Activated CD4-positive, alpha-beta memory T cell treated with anti-CD3 and anti-CD28 coated beads, Interleukin-2, amount 10 ng/mL, durations not matched to agents 7 days and 5 days (primary cell): ENCODE measurements around the gene ZNF689. TPM values are rescaled to one million over a fixed set of nuclear protein-coding genes. Genes with fewer than 3 reads are reported as not detected.

ENCODE experiments used
- CTCF ChIA-PET: fragments of 350-600 bp; sonication (Branson Sonifier 250); formaldehyde crosslinking; loops from one replicate; lab custom pipeline; 2021; ENCODE audit warnings: antibody characterized with exemption, inconsistent platforms; lab: Charles Lee
- POLR2A ChIA-PET: fragments of 350-600 bp; sonication (Branson Sonifier 250); formaldehyde crosslinking; loops from one replicate; lab custom pipeline; 2021; ENCODE audit warnings: antibody characterized with exemption; lab: Charles Lee
- DNase-seq: peaks from one replicate; pipeline ENCODE4 v3.0.0-alpha.2; 2020
- H3K27ac Mint-ChIP-seq: one replicate; pipeline ENCODE4 v1.8.0; 2021; ENCODE audit warnings: mild to moderate bottlenecking, mixed read lengths
- H3K27me3 Mint-ChIP-seq: one replicate; pipeline ENCODE4 v1.8.0; 2021; ENCODE audit warnings: mixed read lengths
- H3K36me3 Mint-ChIP-seq: one replicate; pipeline ENCODE4 v1.8.0; 2021; ENCODE audit warnings: low read depth, mixed read lengths
- H3K4me1 Mint-ChIP-seq: one replicate; pipeline ENCODE4 v1.8.0; 2021; ENCODE audit warnings: mixed read lengths
- H3K4me3 Mint-ChIP-seq: one replicate; pipeline ENCODE4 v1.8.0; 2021; ENCODE audit warnings: mild to moderate bottlenecking, mixed read lengths
- H3K9me3 Mint-ChIP-seq: one replicate; pipeline ENCODE4 v1.8.0; 2021; ENCODE audit warnings: mixed read lengths
- total RNA-seq, 2 experiments: library from RNA; stranded (reverse); gene quantifications; one replicate each; pipeline ENCODE4 v1.2.3, GENCODE V29; 2021

ZNF689 gene
- total RNA-seq, 2 experiments from 2014 or later = 9.9 to 11.7 TPM

GRCh38 chr16:30558789-30559377, 51.3 kb downstream of the ZNF689 start:
- peak overlapping the region; percentile 86 for H3K4me3 Mint-ChIP-seq
- no peaks in the 10 kb centered on the region for H3K9me3 Mint-ChIP-seq
- H3K27me3 Mint-ChIP-seq = no peaks in the 10 kb centered on the region
- peak overlapping the region; percentile 90 for H3K27ac Mint-ChIP-seq
- ChIA-PET POLR2A (interaction anchor here (0.7 to 6.5 kb wide), 22 partner anchors 9 to 1696 kb away, joined by 3 to 189 read pairs (median 4); partner anchors contain the start of genes DCTPP1, PRR14, SEPTIN1 and ZNF688), CTCF (interaction anchor here (0.8 to 4.0 kb wide), 14 partner anchors 9 to 224 kb away, joined by 3 to 90 read pairs (median 6); partner anchors contain the start of genes DCTPP1, ZNF688, ZNF747 and ZNF785)
- H3K4me1 Mint-ChIP-seq = peaks cover 44% of the 10 kb centered on the region
- DNase-seq = no peak
- peaks cover 23% of the 10 kb centered on the region for H3K36me3 Mint-ChIP-seq

GRCh38 chr16:30557957-30558788, 52.0 kb downstream of the ZNF689 start, which contains the start of gene ZNF764:
Gene ZNF764, minus strand, starts transcription at chr16:30558374. Its CDS starts 192 bp downstream, at chr16:30558182.
- DNase-seq = peak; percentile 99
- ChIA-PET POLR2A (interaction anchor here (0.7 to 6.5 kb wide), 35 partner anchors 8 to 1696 kb away, joined by 3 to 189 read pairs (median 3); partner anchors contain the start of genes DCTPP1, PRR14, SEPTIN1 and ZNF688), CTCF (interaction anchor here (0.7 to 4.0 kb wide), 18 partner anchors 7 to 223 kb away, joined by 3 to 90 read pairs (median 6); partner anchors contain the start of genes DCTPP1, ZNF688, ZNF747 and ZNF785)
- no peaks in the 10 kb centered on the region for H3K27me3 Mint-ChIP-seq
- H3K4me3 Mint-ChIP-seq = peak within 1 kb of the TSS; percentile 86
- H3K4me1 Mint-ChIP-seq = peaks cover 51% of the 10 kb centered on the region
- peak within 1 kb of the TSS; percentile 90 for H3K27ac Mint-ChIP-seq
- peaks cover 30% of the 10 kb centered on the region for H3K36me3 Mint-ChIP-seq
- H3K9me3 Mint-ChIP-seq = no peaks in the 10 kb centered on the region

- H3K4me3 Mint-ChIP-seq = peak overlapping the region; percentile 86
- no peak for DNase-seq
- no peaks in the 10 kb centered on the region for H3K27me3 Mint-ChIP-seq
- ChIA-PET CTCF (interaction anchor here (0.7 to 4.0 kb wide), 15 partner anchors 8 to 139 kb away, joined by 3 to 90 read pairs (median 7); partner anchors contain the start of genes DCTPP1, PRR14, ZNF688 and ZNF747), POLR2A (interaction anchor here (0.7 to 6.5 kb wide), 28 partner anchors 8 to 750 kb away, joined by 3 to 189 read pairs (median 4); partner anchors contain the start of genes DCTPP1, PRR14, ZNF688 and ZNF747)
- H3K9me3 Mint-ChIP-seq = no peaks in the 10 kb centered on the region
- H3K4me1 Mint-ChIP-seq = peaks cover 56% of the 10 kb centered on the region
- peak overlapping the region; percentile 90 for H3K27ac Mint-ChIP-seq
- H3K36me3 Mint-ChIP-seq = peaks cover 35% of the 10 kb centered on the region
Measured at GRCh38 chr16:30557707-30557956, 52.6 kb downstream of the ZNF689 start.

- ChIA-PET POLR2A (interaction anchor here (2.5 to 4.2 kb wide), 3 partner anchors 10 to 29 kb away, joined by 7 to 189 read pairs (median 41); partner anchors contain the start of genes ZNF747 and ZNF785), CTCF (interaction anchor here (2.7 to 4.0 kb wide), 2 partner anchors 21 to 27 kb away, joined by 18 to 90 read pairs; partner anchors contain the start of gene ZNF747)
- H3K27me3 Mint-ChIP-seq = no peaks in the 10 kb centered on the region
- no peaks in the 10 kb centered on the region for H3K9me3 Mint-ChIP-seq
- no peak for DNase-seq
- H3K36me3 Mint-ChIP-seq = peaks cover 38% of the 10 kb centered on the region
- H3K4me1 Mint-ChIP-seq = peaks cover 64% of the 10 kb centered on the region
- peak overlapping the region; percentile 40 for H3K27ac Mint-ChIP-seq
- peak overlapping the region; percentile 59 for H3K4me3 Mint-ChIP-seq
Measured at GRCh38 chr16:30556125-30556473, 54.1 kb downstream of the ZNF689 start.

- Mint-ChIP-seq H3K4me1 (peaks cover 65% of the 10 kb centered on the region), H3K27me3 (no peaks in the 10 kb centered on the region), H3K4me3 (peak overlapping the region; percentile 59), H3K27ac (peak overlapping the region; percentile 40), H3K9me3 (no peaks in the 10 kb centered on the region), H3K36me3 (peaks cover 38% of the 10 kb centered on the region)
- ChIA-PET CTCF (interaction anchor here (1.2 to 4.0 kb wide), 2 partner anchors 20 to 21 kb away, joined by 6 to 90 read pairs; partner anchors contain the start of gene ZNF747), POLR2A (interaction anchor here (1.5 to 2.5 kb wide), 3 partner anchors 10 to 20 kb away, joined by 5 to 22 read pairs (median 7); partner anchors contain the start of genes ZNF688 and ZNF747)
- DNase-seq = no peak
Measured at GRCh38 chr16:30555315-30556124, 54.7 kb downstream of the ZNF689 start.

- Mint-ChIP-seq H3K4me1 (peaks cover 65% of the 10 kb centered on the region), H3K36me3 (peaks cover 38% of the 10 kb centered on the region), H3K9me3 (no peaks in the 10 kb centered on the region), H3K27me3 (no peaks in the 10 kb centered on the region), H3K4me3 (no peak overlapping the region), H3K27ac (no peak overlapping the region)
- ChIA-PET POLR2A (interaction anchor here (0.8 to 2.5 kb wide), 5 partner anchors 16 to 30 kb away, joined by 3 to 22 read pairs (median 3); partner anchors contain the start of genes ZNF688 and ZNF747), CTCF (interaction anchor here (1.2 kb wide), 1 partner anchor 20 kb away, joined by 6 read pairs; the partner anchor contains the start of gene ZNF747)
- no peak for DNase-seq
Measured at GRCh38 chr16:30554557-30555314, 55.5 kb downstream of the ZNF689 start.

- H3K27me3 Mint-ChIP-seq = no peaks in the 10 kb centered on the region
- peaks cover 60% of the 10 kb centered on the region for H3K4me1 Mint-ChIP-seq
- H3K27ac Mint-ChIP-seq = peak overlapping the region; percentile 98
- DNase-seq = no peak
- peaks cover 38% of the 10 kb centered on the region for H3K36me3 Mint-ChIP-seq
- no peaks in the 10 kb centered on the region for H3K9me3 Mint-ChIP-seq
- H3K4me3 Mint-ChIP-seq = no peak overlapping the region
- ChIA-PET CTCF (interaction anchor here (3.4 kb wide), 1 partner anchor 18 kb away, joined by 28 read pairs; the partner anchor contains the start of gene ZNF747), POLR2A (interaction anchor here (1.9 to 4.9 kb wide), 3 partner anchors 8 to 19 kb away, joined by 5 to 96 read pairs (median 22); partner anchors contain the start of gene ZNF747)
Measured at GRCh38 chr16:30553393-30553899, 56.7 kb downstream of the ZNF689 start.

GRCh38 chr16:30552956-30553355, 57.2 kb downstream of the ZNF689 start:
- Mint-ChIP-seq H3K27ac (peak overlapping the region; percentile 98), H3K4me3 (no peak overlapping the region), H3K36me3 (peaks cover 38% of the 10 kb centered on the region), H3K27me3 (no peaks in the 10 kb centered on the region), H3K4me1 (peaks cover 59% of the 10 kb centered on the region), H3K9me3 (no peaks in the 10 kb centered on the region)
- ChIA-PET CTCF (interaction anchor here (3.4 kb wide), 1 partner anchor 17 kb away, joined by 28 read pairs; the partner anchor contains the start of gene ZNF747), POLR2A (interaction anchor here (0.6 to 4.9 kb wide), 4 partner anchors 8 to 1647 kb away, joined by 3 to 96 read pairs (median 4); partner anchors contain the start of gene ZNF747)
- DNase-seq = no peak

Other genes with a start within 250 kb of the ZNF689 start
- gene TBC1D10B, start 239.9 kb downstream of the ZNF689 start, total RNA-seq = 10 to 100 TPM; 69.2 TPM
- gene MYL11, start 235.6 kb downstream of the ZNF689 start, total RNA-seq = 1 to 10 TPM in 1 of 2 experiments, not detected in 1; 1.2 TPM
- 100 to 1,000 TPM; 343 to 354 TPM for gene SEPTIN1, start 227.8 kb downstream of the ZNF689 start, total RNA-seq
- gene ZNF48, start 215.0 kb downstream of the ZNF689 start, total RNA-seq = 10 to 100 TPM; 14.2 to 14.5 TPM
- 1 to 10 TPM; 4.2 to 4.5 TPM for gene ZNF771, start 202.8 kb downstream of the ZNF689 start, total RNA-seq
- gene DCTPP1, start 180.4 kb downstream of the ZNF689 start, total RNA-seq = 10 to 100 TPM; 51.3 to 51.4 TPM
- 10 to 100 TPM; 56.3 to 57.8 TPM for gene SEPHS2, start 164.5 kb downstream of the ZNF689 start, total RNA-seq
- gene ITGAL, start 137.6 kb downstream of the ZNF689 start, total RNA-seq = 100 to 1,000 TPM; 583 to 586 TPM
- gene ZNF768, start 83.8 kb downstream of the ZNF689 start, total RNA-seq = 1 to 10 TPM; 5.9 to 6.0 TPM
- gene ZNF747, start 75.5 kb downstream of the ZNF689 start, total RNA-seq = 10 to 100 TPM; 10.6 to 10.7 TPM
- gene ZNF764, start 52.0 kb downstream of the ZNF689 start, total RNA-seq = 10 to 100 TPM; 16.0 to 16.8 TPM
- 10 to 100 TPM; 19.2 to 22.8 TPM for gene ZNF688, start 38.7 kb downstream of the ZNF689 start, total RNA-seq
- 10 to 100 TPM; 12.9 to 13.3 TPM for gene ZNF785, start 24.7 kb downstream of the ZNF689 start, total RNA-seq
- 10 to 100 TPM; 78.4 to 86.1 TPM for gene PRR14, start 40.6 kb upstream of the ZNF689 start, total RNA-seq
- gene FBRS, start 48.0 kb upstream of the ZNF689 start, total RNA-seq = 100 to 1,000 TPM; 106 to 107 TPM
- 10 to 100 TPM; 63.2 to 65.0 TPM for gene SRCAP, start 88.8 kb upstream of the ZNF689 start, total RNA-seq
- gene PHKG2, start 138.0 kb upstream of the ZNF689 start, total RNA-seq = 10 to 100 TPM; 34.5 to 38.6 TPM
- gene CFAP119, start 151.7 kb upstream of the ZNF689 start, total RNA-seq = 1 to 10 TPM; 3.1 to 4.1 TPM
- gene RNF40, start 151.9 kb upstream of the ZNF689 start, total RNA-seq = 10 to 100 TPM; 96.1 to 96.2 TPM
- gene ZNF629, start 176.8 kb upstream of the ZNF689 start, total RNA-seq = 1 to 10 TPM; 1.0 to 1.2 TPM